ENCODE results near the gene RAPGEF3.

Gene RAPGEF3, protein sequence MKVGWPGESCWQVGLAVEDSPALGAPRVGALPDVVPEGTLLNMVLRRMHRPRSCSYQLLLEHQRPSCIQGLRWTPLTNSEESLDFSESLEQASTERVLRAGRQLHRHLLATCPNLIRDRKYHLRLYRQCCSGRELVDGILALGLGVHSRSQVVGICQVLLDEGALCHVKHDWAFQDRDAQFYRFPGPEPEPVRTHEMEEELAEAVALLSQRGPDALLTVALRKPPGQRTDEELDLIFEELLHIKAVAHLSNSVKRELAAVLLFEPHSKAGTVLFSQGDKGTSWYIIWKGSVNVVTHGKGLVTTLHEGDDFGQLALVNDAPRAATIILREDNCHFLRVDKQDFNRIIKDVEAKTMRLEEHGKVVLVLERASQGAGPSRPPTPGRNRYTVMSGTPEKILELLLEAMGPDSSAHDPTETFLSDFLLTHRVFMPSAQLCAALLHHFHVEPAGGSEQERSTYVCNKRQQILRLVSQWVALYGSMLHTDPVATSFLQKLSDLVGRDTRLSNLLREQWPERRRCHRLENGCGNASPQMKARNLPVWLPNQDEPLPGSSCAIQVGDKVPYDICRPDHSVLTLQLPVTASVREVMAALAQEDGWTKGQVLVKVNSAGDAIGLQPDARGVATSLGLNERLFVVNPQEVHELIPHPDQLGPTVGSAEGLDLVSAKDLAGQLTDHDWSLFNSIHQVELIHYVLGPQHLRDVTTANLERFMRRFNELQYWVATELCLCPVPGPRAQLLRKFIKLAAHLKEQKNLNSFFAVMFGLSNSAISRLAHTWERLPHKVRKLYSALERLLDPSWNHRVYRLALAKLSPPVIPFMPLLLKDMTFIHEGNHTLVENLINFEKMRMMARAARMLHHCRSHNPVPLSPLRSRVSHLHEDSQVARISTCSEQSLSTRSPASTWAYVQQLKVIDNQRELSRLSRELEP

DNA sequence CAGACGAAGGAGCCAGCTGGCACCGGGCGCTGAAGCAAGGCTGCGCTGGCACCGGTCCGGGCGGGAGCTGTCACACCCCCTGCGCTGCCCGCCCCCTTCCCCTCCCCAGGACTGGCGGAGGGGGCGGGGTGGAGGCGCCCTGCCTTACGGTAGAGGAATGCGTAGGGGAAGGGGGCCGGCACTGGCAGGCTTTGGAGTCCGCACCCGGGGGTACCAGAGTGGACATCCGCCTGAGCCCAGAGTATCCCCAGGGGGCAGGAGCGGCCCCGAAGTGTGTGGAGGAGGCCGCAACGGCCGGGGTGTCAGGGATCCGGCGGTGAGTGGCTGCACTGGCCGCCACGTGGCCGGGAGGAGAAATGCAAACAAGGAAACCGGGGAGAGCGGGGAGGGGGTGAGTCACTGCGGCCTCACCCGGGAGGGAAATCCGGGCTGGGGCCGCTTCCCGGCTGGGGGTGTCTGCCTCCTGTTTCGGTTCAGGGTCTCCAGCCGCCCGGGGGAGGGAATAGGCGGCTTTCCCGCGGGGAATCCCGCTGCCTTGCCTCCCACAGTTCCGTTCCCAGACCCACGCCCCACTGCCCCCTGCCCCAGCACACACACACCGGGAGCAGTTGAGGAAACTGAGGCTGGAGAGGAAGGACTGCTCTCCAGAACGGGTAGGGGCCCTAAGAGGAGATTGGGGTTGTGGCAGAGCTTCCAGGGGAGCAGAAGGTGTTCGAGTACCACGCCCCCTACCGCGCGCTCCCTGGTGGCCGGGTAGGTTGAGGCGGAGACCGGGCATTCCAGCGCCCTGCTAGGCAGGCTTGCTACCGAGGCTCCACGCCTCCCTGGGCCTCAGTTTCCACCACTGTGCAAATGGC lies at the start of gene RAPGEF3:
Gene RAPGEF3, minus strand, starts transcription at position 47 of the 857 bp plus-strand sequence. CDS start 324 bp downstream, outside the sequence.
- DNase-seq (ENCODE audit: low read depth in 2 of 2) = peak; percentile 41 to 46

DNA sequence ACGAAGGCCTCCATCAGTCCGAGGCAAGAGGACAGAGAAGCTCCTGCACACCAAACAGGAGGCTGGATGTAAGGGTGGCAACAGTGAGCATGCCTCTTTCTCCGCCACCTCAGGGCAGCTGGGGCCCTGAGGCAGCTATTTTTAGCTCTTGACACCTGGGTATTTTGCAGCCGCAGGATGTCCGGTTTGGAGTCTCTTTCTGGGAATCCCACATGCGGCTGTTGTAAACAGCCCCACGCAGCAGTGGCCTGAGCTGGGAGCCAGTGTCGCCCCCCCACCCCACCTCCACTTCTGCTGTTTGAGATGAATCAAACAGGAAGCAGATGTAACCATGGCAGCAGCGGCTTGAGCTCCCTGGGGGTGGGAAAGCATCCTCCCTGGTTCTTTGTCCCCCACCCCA lies 49.4 kb upstream of the RAPGEF3 start:
- DNase-seq (ENCODE audit: low read depth in 2 of 2) = peak; percentile 64 to 66

DNA sequence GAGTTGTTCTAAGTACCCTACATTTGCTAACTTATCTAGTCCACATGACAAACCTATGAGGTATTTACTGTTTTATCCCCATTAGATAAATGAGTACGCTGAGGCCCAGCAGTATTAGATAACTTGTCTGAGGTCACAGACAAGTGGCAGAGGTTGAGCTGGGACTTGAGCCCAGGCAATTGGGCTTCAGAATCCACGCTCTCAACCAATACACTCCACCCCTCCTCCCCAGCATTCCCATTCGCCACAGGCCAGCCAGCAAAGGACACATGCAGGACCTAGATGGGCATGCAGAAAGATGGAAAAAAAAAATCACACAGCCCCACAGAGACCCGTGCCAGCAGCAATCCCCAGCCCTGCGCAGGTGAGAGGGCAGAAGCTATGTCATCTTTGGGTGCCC lies 48.7 kb upstream of the RAPGEF3 start:
- DNase-seq (ENCODE audit: low read depth in 2 of 2) = no peak

DNA sequence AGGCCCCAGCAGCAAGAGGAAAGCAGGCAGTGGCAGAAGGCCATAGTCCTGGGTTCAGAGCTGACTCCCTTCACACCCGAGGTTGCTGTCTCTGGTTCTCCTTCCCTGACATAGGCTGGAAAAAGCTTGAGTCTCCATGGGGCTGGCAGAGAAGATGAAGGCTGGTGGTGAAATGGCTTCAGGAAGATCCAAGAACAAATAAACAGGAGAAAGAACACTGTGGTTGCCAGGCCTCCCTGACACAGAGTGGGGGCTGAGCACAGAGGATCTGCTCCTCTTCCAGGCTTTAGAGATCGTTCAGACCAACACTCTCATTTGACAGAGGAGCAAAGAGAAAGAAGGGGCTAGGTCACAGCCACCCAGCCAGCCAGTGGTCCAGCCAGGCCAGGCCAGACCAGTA lies 46.7 kb upstream of the RAPGEF3 start:
- no peak for DNase-seq (ENCODE audit: low read depth in 2 of 2)

DNA sequence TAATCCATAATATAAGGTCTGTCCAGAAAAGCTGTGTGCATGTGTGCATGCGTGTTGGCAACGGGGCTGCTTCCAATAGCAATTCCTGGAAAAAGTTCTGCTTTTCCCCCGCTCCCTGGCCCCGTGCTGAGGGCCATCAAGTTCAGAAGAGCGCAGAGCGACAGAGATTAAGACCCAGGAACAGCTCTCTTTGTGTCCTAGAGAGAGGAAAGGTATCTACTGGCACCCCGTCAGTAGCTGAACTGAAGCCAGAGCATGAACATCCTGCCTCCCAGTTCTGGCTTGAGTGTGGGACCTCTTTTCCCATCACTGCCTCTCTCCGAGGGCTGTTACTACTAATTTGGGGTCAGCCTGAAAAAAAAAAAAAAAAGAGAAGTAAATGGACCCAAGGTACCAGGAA lies 45.5 kb upstream of the RAPGEF3 start:
- DNase-seq (ENCODE audit: low read depth in 2 of 2) = no peak

DNA sequence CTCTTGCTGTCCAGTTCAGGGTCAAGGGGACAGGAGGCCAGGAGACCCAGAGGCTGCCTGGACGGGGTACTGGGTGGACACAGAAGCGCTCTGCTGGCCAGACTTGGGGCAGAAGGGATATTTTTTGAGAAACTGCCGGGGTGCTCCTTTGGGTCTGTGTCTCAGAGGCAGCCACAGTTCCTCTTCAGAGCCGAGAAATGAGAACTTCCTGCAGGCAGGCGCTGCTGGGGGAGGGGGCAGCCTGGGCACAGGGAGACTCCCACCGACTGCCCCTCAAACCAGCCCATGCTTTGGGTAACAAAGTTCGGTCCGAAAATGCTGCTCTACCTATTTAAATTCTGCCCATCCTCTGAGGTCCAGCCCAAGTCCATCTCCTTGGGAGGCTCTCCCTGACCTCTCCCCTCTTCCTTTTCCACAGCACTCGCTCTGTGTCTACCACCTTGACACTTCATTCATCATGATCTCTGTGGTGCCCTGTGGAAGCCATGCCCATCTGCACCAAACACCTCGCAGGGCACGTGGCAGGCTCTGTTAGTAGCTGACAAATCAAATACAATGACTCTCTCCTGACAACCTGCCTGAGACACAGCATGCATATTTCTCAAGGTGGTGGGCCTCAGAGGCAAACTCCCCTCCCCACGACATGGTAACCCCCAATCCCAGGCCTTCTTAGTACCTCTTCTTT lies 44.7 kb upstream of the RAPGEF3 start:
- DNase-seq (ENCODE audit: low read depth in 2 of 2) = no peak

DNA sequence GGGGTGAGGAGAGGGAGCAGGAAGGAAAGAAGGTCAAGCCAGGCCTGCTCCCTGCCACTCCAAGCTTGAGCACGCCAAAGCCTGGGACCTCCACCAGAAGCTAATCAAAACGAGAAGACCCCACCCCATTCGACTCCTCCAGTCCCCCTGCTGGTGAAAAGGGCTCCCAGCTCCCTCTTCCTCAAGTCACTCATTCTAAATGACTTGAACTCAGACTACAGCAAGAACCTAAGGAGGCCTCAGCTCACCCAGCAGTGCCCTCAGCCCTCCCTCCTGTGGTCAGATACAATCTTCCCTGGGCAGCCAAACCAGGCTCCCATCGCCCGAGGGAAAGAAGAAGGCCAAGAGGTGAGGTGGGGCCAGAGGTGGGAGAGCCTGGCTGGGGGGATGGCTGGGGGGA lies 43.6 kb upstream of the RAPGEF3 start:
- no peak for DNase-seq (ENCODE audit: low read depth in 2 of 2)

DNA sequence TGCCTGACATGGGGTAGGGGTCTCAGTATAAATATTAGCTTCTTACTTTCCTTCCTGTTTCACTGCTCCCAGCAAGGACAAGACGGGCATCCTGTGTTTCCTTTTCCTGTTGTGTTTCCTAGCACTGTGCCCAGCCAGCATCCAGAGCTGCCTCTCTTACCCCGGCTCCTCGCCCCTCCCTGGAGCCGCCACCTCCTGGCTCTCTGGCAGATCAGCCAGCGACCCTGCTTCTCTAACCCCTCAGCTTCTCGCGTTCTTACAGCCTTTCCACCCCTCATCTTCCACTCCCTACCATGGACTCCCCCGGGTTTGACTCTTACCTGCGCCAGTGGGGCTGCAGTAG lies 43.2 kb upstream of the RAPGEF3 start:
- no peak for DNase-seq (ENCODE audit: low read depth in 2 of 2)

DNA sequence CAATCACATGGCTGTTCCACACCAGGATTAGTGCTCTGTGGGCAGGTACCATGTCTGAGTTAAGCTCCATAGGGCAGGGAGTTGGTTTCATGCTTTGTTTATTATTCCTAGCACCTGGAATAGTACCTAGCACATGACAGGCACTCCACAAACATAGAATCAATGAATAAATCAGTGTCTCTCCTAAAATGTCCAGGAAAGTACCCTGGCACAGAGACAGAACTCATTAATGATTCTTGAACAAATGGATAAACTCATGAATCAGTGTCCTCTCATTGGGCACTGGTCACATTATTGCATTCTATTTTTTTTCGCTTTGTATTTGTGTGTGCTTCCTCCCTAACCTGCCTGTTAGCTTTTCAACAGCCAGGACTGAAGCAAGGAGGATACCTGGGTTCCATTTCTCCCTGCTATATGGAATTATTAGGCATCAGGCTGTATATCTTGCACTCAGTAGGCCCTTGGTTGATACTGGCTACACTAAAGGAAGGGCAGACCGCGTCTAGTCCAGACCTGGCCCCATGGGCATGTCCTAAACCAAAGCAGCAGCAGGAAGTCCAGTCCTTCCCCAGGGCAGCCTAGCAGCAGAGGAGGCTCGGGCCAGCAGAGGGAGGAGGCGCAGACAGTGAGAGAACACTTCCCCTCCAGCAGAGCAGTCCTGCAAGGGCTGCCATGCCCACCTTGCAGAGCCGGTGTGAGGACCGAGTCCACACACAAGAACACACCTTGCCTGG lies 42.7 kb upstream of the RAPGEF3 start:
- no peak for DNase-seq (ENCODE audit: low read depth in 2 of 2)

DNA sequence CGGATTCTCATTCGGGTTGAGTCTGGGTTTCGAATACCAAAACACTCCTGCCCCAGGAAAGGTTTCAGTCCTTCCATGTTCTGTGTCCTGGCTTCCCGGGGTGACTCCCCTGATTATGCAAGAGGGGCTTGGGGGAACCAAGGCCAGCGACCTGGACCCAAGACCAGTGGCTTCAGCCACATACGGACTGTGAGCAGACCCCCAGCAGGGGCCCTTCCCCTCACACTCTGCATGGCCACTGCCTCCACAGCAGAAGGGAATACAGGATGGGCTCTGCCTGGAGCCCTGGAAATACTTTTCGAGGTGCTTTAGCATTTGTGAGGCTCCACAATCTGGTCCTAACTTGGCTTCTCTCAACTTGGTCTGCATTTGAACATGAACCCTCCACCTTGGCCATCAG lies 41.9 kb upstream of the RAPGEF3 start:
- no peak for DNase-seq (ENCODE audit: low read depth in 2 of 2)

DNA sequence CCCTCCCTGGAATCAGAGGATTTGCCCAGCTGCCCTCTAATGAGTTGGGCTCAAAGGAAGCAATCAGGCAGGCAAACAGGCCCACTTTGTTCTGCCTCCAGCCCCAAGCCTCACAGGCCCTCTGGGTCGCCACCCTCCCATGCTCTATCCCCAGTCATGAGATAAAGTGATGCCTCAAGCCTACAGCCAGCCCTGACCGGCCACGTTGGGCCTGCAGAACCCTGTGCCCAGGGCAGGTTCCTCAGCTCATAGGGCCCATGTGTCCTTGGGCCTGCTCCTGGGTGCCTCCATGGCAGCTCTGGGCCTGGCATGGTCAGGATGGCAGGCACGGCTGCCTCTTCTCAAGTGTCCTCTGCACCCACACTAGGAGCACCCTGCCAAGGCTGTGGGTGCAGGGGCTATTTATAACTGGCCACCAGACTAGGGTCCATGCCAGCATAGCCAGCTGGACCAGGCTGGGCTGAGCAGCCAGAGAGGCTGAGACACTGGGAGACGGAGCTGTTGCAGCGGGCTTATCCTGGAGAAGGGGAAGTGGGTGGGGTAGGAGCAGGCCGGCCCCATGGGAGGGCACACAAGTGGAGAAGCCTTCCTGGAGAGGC lies 40.8 kb upstream of the RAPGEF3 start:
- DNase-seq (ENCODE audit: low read depth in 2 of 2) = no peak

DNA sequence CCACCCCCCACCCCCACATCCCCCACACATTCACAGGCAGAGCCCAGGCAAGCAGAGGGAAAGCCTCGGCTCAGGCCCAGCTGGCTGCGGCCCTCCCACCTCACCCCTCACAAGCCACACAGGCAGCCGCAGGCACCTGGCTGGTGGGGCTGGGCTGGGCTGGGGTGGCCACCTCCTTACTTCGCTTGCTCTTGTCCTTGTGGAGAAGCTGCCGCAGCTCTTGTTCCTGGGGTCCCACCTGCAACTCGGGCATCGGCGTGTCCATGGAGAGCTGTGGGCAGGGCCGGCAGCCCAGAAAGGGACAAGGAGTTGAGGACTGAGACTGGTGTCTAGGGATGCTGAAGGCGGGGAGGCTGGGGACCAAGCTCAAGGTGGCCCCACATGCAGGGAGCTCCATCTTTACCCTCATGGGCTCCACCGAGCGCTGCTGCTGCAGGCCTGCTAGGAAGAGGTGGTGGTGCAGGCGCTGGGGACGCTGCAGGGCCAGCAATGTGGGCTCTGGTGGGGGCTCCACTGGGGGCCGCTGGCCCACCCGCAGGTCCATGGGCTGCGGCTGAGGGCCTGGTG lies 39.8 kb upstream of the RAPGEF3 start:
- DNase-seq (ENCODE audit: low read depth in 2 of 2) = no peak

DNA sequence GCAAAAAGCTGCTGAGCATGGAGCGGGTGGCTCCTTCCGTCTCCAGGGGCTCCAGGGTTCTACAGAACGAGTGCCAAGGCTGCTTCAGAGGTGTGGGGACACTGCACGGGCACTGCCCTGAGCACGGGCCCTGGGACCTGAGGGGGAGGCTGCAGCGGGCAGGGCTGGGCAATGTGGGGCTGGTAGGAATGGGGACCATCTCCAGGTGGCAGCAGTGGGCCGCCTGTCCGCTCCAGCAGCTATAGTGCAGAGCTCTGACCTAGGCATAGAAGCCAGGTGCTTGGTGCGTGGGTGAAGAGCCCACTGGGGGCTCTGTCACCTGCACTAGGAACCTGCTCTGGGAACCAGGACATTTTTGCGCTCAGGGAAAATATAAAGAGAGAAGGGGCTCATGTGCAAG lies 38.8 kb upstream of the RAPGEF3 start:
- no peak for DNase-seq (ENCODE audit: low read depth in 2 of 2)

DNA sequence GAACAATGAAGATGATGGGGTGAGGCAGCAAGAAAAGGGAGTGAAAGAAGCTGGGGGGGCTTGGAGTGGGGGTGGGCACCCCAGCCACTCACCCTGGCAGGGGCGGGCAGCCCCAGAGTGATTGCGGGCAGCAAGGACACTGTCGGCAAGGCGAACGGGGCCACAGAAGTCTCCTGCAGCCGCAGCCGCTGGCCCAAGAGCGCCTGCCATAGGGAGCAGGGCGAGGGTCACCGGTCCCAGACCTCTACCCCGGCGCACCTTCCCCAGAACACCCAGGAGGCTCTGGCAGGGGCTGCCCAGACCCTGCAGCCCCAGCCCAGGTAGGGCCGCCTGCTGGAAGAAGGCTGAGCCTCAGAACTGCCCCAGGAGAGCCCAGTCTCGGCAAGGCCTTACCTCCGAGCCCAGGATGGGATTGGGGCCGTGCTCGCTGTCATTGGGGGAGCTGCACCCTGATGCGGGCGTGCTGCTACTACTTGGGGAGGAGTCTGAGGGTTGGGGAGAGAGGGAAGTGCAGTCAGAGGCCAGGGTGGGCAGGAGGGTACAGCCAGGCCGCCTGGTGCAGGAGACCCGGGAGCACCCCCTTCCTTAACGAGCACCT lies 37.2 kb upstream of the RAPGEF3 start:
- DNase-seq (ENCODE audit: low read depth in 2 of 2) = no peak

DNA sequence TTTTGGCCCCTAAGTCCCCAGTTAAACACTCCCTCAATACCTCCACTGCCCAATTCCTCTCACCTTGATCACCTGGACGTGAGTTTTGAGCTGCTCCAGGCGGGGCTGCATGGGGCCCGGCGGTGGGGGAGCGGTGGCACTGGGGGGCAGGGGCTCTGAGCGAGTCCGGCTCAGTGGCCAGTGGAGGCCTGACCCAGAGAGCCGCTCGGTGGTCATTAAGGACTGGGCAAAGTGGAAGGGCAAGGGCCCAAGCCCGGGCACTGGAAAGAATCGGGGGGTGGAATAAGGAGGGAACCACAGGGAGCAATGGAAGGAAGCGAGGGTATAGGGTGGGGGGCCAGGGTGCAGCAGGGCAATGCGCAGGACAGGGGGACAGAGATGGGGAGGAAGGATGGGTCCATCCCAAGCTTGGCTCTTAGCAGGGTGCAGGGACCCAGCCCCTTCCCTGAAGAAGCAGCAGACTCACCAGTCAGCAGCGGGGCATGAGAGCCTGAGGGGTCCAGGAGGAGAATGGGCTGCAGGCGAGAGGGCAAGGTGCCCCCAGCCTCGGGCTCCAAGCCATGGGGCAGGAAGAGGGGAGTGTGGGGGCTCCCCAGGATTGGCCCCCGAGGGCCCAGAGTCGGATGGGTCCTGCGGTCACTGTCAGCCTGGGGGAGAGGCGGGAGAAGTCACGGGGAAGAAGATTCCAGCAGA lies 36.6 kb upstream of the RAPGEF3 start:
- DNase-seq (ENCODE audit: low read depth in 2 of 2) = no peak

DNA sequence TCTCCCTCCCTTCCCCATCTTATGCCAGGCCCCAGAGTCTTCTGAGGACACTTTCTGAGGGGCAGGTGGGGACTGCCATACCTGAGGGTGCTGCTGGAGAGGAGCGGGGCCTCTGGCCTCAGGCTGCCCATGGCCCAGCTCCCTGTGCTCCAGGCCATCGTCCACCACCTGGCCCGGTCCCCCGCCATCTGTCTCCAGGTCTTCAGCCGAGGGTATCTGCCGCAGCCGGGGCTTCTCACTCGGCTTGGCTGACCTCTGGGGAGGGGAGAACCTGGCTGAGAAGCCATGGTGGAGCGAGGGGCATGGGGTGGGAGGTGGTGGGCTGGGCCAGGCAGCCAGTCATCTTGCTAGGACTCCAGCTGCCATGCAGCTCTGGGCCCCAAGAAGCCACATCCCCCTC lies 36.0 kb upstream of the RAPGEF3 start:
- DNase-seq (ENCODE audit: low read depth in 2 of 2) = no peak

DNA sequence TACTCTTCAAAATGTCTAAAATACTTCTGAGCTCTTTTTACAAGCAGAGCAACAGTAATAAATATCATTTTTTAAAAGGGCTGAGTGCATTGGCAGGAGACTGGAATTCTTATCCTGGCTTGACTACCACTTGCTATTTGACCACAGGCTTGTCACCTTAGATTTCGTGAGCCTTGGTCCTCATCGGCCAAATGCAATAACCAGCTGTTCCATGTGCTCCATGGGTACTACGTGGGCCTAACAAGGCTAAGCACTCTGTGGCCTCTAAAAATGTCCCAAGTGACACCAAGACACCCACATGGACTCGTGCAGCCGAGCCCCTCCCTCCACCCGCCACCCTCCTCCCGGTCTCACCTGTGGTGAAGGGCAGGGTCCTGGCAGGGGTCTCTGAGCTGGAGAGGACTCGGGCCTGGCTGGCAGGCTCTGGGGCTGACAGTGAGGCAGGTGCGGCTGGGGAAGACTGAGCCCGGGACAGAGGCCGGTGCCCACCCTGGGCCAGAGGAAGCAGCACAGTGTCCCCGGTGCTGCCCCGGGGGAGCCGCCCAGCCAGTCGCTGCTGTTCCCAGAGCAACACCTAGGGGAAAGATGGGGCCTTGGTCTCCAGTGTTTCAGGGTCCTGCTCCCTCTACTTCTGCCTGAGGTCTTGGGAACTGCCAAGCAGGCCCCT lies 34.5 kb upstream of the RAPGEF3 start:
- DNase-seq (ENCODE audit: low read depth in 2 of 2) = no peak

DNA sequence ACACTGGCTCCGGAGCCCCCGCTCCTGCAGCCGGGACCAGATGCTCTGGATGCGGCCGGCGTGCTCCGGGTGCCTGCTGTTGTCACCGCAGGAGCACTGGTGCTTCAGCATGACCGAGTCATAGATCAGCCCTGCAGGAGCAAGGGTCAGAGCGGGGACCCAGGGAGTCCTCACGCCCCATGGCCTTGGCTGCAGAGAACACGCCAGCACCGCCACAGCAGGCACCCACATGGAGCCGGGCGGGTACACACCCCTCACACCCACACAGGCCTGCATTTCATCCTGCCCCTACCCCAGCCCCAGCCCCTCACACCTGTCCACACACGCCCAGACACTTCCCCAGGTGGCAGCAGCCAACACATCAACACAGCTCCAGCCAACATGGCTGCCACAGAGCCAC lies 33.2 kb upstream of the RAPGEF3 start:
- DNase-seq (ENCODE audit: low read depth in 2 of 2) = no peak

Measured in activated CD8-positive, alpha-beta memory T cell treated with anti-CD3 and anti-CD28 coated beads for 4 hours (primary cell).